K562 (cell line): ENCODE results near the gene NDUFAF5. TPM values are rescaled to one million over a fixed set of nuclear protein-coding genes. Genes with fewer than 3 reads are reported as not detected.
A peak's percentile ranks its signal among the peaks of the same experiment; 100 is the strongest.

Experiments
- ATAC-seq: fragments of 200-7000 bp; cut with Tn5 transposase; 3 replicates; pipeline ENCODE4 v1.9.1; 2020; ENCODE audit warnings: moderate library complexity
- BruUV-seq: library from RNA; stranded (reverse); fragments of 400-500 nt; replicated peaks from 2 replicates; lab custom pipeline; 2021; lab: Mats Ljungman, UMichigan
- CTCF ChIA-PET: fragments of 300-600 bp; formaldehyde crosslinking; extraction: SDS; loops from one replicate; lab custom pipeline; 2021; ENCODE audit warnings: low intra/inter-chr PET ratio; lab: Yijun Ruan, JAX
- POLR2A ChIA-PET: fragments of 300-600, 350-650 bp; sonication (Branson Sonifier 250); formaldehyde crosslinking; extraction: SDS; loops from one replicate; lab custom pipeline; 2021; ENCODE audit warnings: antibody characterized with exemption, inconsistent platforms; lab: Yijun Ruan, JAX
- DNase-seq, 4 experiments: peaks; one replicate each; pipeline versions ENCODE4 v3.0.0 to v3.0.0-alpha.2; 2011 to 2018; ENCODE audit warnings: low spot score in 3 of 4, mixed read lengths in 3 of 4; ENCODE audit errors: extremely low read depth in 1 of 4
- FAIRE-seq: peaks from 2 replicates; lab custom pipeline; 2011; peaks lifted over from hg19 to GRCh38; lab: Jason Lieb, UNC
- H2AFZ ChIP-seq: 2 replicates; pipeline ENCODE4 v1.6.0; 2011; ENCODE audit warnings: low read depth, low read length, control low read depth, inconsistent platforms
- H3K27ac ChIP-seq: fragments of 200-600 bp; 3 replicates; pipeline ENCODE4 v1.8.0; 2011; ENCODE audit warnings: low read depth, mild to moderate bottlenecking, control low read depth, inconsistent platforms, low read length, moderate library complexity, mixed read lengths; ENCODE audit errors: extremely low read depth
- H3K27me3 ChIP-seq, 2 experiments: fragments of 300-600 bp in 1 of 2; 2 replicates in 1 of 2; 3 replicates in 1 of 2; pipeline versions ENCODE4 v1.6.0 to v1.8.0; 2011; ENCODE audit warnings: inconsistent platforms in 2 of 2, low read length in 2 of 2, mild to moderate bottlenecking in 1 of 2, mixed read lengths in 1 of 2, moderate library complexity in 1 of 2; ENCODE audit not compliant: control insufficient read depth in 2 of 2, insufficient read depth in 2 of 2
- H3K36me3 ChIP-seq: fragments of 300-600 bp; 3 replicates; pipeline ENCODE4 v1.8.0; 2011; ENCODE audit warnings: mild to moderate bottlenecking, low read length, inconsistent platforms; ENCODE audit not compliant: control insufficient read depth, insufficient read depth
- H3K4me1 ChIP-seq, 2 experiments: fragments of 200-600 bp in 1 of 2; replicated peaks in 1 of 2; 2 replicates in 1 of 2; 3 replicates in 1 of 2; pipeline versions ENCODE4 v1.5.1 to v1.8.0; 2011; ENCODE audit warnings: inconsistent platforms in 2 of 2, low read length in 2 of 2, mild to moderate bottlenecking in 1 of 2, mixed read lengths in 1 of 2, moderate library complexity in 1 of 2; ENCODE audit not compliant: control insufficient read depth in 2 of 2, insufficient read depth in 2 of 2
- H3K4me2 ChIP-seq: 2 replicates; pipeline ENCODE4 v1.6.1; 2011; ENCODE audit warnings: low read length, control low read depth, inconsistent platforms, mixed read lengths; ENCODE audit not compliant: insufficient read depth
- H3K4me3 ChIP-seq: fragments of 200-600 bp; sonication (generic), shearing (Covaris generic); 2 replicates; pipeline ENCODE4 v1.5.1; 2016; ENCODE audit warnings: control low read depth, inconsistent platforms
- H3K79me2 ChIP-seq: fragments of 200-600 bp; 3 replicates; pipeline ENCODE4 v1.8.0; 2011; ENCODE audit warnings: low read length, inconsistent platforms; ENCODE audit not compliant: control insufficient read depth, insufficient read depth
- H3K9ac ChIP-seq, 2 experiments: 2 replicates each; pipeline versions ENCODE4 v1.6.0 to v1.6.1; 2011; ENCODE audit warnings: low read depth in 2 of 2, low read length in 2 of 2, control low read depth in 1 of 2, inconsistent platforms in 1 of 2, mild to moderate bottlenecking in 1 of 2, mixed read lengths in 1 of 2; ENCODE audit not compliant: insufficient read depth in 1 of 2
- H3K9me1 ChIP-seq: one replicate; pipeline ENCODE4 v1.6.0; 2011; ENCODE audit warnings: inconsistent platforms, mild to moderate bottlenecking, low read length, moderate library complexity; ENCODE audit not compliant: control insufficient read depth, insufficient read depth
- H3K9me3 ChIP-seq: replicated peaks from 2 replicates; pipeline ENCODE4 v1.5.1; 2011; ENCODE audit warnings: low read depth, low read length, inconsistent platforms; ENCODE audit not compliant: control insufficient read depth, insufficient read depth
- H4K20me1 ChIP-seq: replicated peaks from 2 replicates; pipeline ENCODE4 v1.6.1; 2011; ENCODE audit warnings: low read length, inconsistent platforms, mixed read lengths; ENCODE audit not compliant: control insufficient read depth, insufficient read depth
- JUNB ChIP-seq: fragments of 450-650 bp; formaldehyde crosslinking; conservative IDR thresholded peaks from 2 replicates; pipeline ENCODE4 v1.4.0; 2020; ENCODE audit warnings: mild to moderate bottlenecking
- MTA2 ChIP-seq: fragments of 450-650 bp; IDR thresholded peaks from 2 replicates; pipeline ENCODE4 v1.6.1; 2016; ENCODE audit warnings: low read depth
- SAP30 ChIP-seq: fragments of 200-600 bp; sonication (generic); IDR thresholded peaks from 2 replicates; pipeline ENCODE4 v1.6.1; 2012; ENCODE audit warnings: borderline replicate concordance, low read depth, mild to moderate bottlenecking, moderate library complexity, low read length, control low read depth, inconsistent platforms; ENCODE audit not compliant: insufficient read depth, poor library complexity, severe bottlenecking
- WHSC1 ChIP-seq: IDR thresholded peaks from one replicate; pipeline ENCODE4 v1.6.1; 2012; ENCODE audit warnings: low read length, control low read depth, inconsistent platforms
- ZNF232 ChIP-seq: sonication (generic); formaldehyde crosslinking; IDR thresholded peaks from 2 replicates; pipeline ENCODE4 v1.8.0; 2022; ENCODE audit warnings: mild to moderate bottlenecking, missing genetic modification reagents
- WGBS: fragments of 100-300 bp; shearing (Covaris generic); methylation state at CpG from one replicate; pipeline ENCODE4 v1.1.6; 2016; ENCODE audit warnings: low coverage, mixed read lengths; ENCODE audit not compliant: insufficient coverage; ENCODE audit errors: missing lambda C conversion rate; 5-methylcytosine and 5-hydroxymethylcytosine counted together
- in situ Hi-C: fragments of 300-500 bp; cut with MboI; formaldehyde crosslinking; loops from 4 replicates; pipeline ENCODE4 v1.15.0; 2018; ENCODE audit warnings: inconsistent platforms, mixed read lengths
- intact Hi-C: fragments of 100-400 bp; cut with micrococcal nuclease; formaldehyde crosslinking; loops from 2 replicates; pipeline ENCODE4 v1.14.2; 2022
- polyA plus RNA-seq, 8 experiments: library from polyadenylated mRNA; depleted of rRNA in 4 of 8; stranded (reverse) in 5 of 8; unstranded in 3 of 8; fragments of >200 nt; fragmentation: Nextera tagmentation in 2 of 8; fragmentation: Illumina TruSeq in 1 of 8; extraction: Ambion mirVana in 2 of 8; extraction: Trizol in 1 of 8; gene quantifications; 2 replicates each; pipeline versions ENCODE4 v1.2.1 to v1.2.3, GENCODE V29; 2011 to 2014; ENCODE audit warnings: inconsistent platforms in 1 of 8, missing spikeins in 1 of 8
- total RNA-seq, 7 experiments: library from RNA; depleted of rRNA in 6 of 7; stranded (reverse); fragments of >200 nt in 6 of 7; fragmentation: Illumina TruSeq in 2 of 7; extraction: Trizol in 2 of 7; gene quantifications; 2 replicates each; pipeline versions ENCODE4 v1.2.1 to v1.2.3, GENCODE V29; 2011 to 2021; ENCODE audit warnings: low replicate concordance in 1 of 7
- TF ChIP-seq, protein P1 (sequence below): sonication (generic); formaldehyde crosslinking; IDR thresholded peaks from 2 replicates; pipeline ENCODE4 v1.8.0; 2022; ENCODE audit warnings: missing genetic modification reagents, mild to moderate bottlenecking, borderline replicate concordance
- TF ChIP-seq, protein P2 (sequence below): IDR thresholded peaks from 2 replicates; pipeline ENCODE4 v1.6.1; 2011; ENCODE audit warnings: borderline replicate concordance, low read depth, mild to moderate bottlenecking, moderate library complexity, low read length; ENCODE audit not compliant: insufficient read depth, poor library complexity, severe bottlenecking
- TF ChIP-seq, protein P3 (sequence below): sonication (generic); formaldehyde crosslinking; IDR thresholded peaks from 2 replicates; pipeline ENCODE4 v1.8.0; 2022; ENCODE audit warnings: mild to moderate bottlenecking, missing genetic modification reagents
- TF ChIP-seq, protein P4 (sequence below), 3 experiments: IDR thresholded peaks in 2 of 3; conservative IDR thresholded peaks in 1 of 3; 2 replicates each; pipeline ENCODE4 v1.5.1; 2011 to 2012; ENCODE audit warnings: low read length in 3 of 3, mild to moderate bottlenecking in 3 of 3, control low read depth in 2 of 3, improper control_type of control experiment in 1 of 3, inconsistent platforms in 1 of 3, low read depth in 1 of 3, mixed read lengths in 1 of 3, moderate library complexity in 1 of 3; ENCODE audit not compliant: insufficient read depth in 2 of 3

NDUFAF5 gene
- total and polyA plus RNA-seq, 9 of the 15 experiments (the other 6 are each of a cell fraction or from before 2014, with no cell fraction given), result 17.2 to 33.1 (median 27.3) TPM

DNA sequence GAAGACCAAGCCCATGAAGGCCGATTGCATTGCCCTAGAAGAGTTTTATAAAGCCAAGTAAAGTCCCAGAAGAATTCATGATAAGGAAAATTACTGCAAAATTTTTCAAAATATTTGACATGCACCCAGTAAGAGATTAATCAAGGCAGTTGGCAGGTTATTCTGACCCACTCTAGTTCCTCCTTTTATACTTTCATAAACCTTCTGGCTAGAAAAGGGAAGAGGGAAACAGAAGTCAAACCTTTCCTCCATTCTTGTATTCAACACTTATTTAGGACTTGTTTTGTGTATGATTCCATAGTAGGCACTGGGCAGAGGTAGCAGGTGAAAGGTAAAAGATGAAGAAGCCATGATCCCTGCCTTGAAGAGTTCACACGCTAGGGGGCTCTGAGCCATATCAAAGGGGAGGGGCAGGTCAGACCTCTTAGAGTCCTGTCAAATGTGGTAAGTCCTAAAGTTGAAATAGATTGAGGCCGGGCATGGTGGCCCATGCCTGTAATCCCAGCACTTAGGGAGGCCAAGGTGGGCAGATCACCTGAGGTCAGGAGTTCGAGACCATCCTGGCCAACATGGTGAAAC, 85.4 kb downstream of the NDUFAF5 start:
- Histone ChIP-seq H3K4me3 (no peak overlapping the region), H3K36me3 (no peaks in the 10 kb centered on the region), H3K27ac (no peak overlapping the region), H3K9me1 (no peaks in the 10 kb centered on the region), H3K4me2 (no peak overlapping the region), H3K9ac (no peak overlapping the region), H3K79me2 (no peaks in the 10 kb centered on the region), H3K4me1 (no peaks in the 10 kb centered on the region), H3K27me3 (no peaks in the 10 kb centered on the region), H2AFZ (no peak overlapping the region), H4K20me1 (no peaks in the 10 kb centered on the region), H3K9me3 (no peaks in the 10 kb centered on the region)
- ChIA-PET CTCF (no interaction called here), POLR2A (no interaction called here)
- 0% methylated on average over 2 of the region's 4 CpGs for WGBS
- DNase-seq (peak in 2 of 4 experiments; percentile 6 to 14), ATAC-seq (peak; percentile 73), FAIRE-seq (no peak)
- in situ Hi-C loops (no loop called here), intact Hi-C loops (no loop called here)
- TF ChIP-seq WHSC1 (no peak), MTA2 (no peak), JUNB (CRISPR knock-in tag) (no peak), SAP30 (no peak), ZNF232 (no peak)
- TF ChIP-seq, protein P1, sequence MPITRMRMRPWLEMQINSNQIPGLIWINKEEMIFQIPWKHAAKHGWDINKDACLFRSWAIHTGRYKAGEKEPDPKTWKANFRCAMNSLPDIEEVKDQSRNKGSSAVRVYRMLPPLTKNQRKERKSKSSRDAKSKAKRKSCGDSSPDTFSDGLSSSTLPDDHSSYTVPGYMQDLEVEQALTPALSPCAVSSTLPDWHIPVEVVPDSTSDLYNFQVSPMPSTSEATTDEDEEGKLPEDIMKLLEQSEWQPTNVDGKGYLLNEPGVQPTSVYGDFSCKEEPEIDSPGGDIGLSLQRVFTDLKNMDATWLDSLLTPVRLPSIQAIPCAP (CRISPR knock-in tag), result no peak
- TF ChIP-seq, protein P2, sequence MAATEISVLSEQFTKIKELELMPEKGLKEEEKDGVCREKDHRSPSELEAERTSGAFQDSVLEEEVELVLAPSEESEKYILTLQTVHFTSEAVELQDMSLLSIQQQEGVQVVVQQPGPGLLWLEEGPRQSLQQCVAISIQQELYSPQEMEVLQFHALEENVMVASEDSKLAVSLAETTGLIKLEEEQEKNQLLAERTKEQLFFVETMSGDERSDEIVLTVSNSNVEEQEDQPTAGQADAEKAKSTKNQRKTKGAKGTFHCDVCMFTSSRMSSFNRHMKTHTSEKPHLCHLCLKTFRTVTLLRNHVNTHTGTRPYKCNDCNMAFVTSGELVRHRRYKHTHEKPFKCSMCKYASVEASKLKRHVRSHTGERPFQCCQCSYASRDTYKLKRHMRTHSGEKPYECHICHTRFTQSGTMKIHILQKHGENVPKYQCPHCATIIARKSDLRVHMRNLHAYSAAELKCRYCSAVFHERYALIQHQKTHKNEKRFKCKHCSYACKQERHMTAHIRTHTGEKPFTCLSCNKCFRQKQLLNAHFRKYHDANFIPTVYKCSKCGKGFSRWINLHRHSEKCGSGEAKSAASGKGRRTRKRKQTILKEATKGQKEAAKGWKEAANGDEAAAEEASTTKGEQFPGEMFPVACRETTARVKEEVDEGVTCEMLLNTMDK, result peak; percentile 39
- TF ChIP-seq, protein P3, sequence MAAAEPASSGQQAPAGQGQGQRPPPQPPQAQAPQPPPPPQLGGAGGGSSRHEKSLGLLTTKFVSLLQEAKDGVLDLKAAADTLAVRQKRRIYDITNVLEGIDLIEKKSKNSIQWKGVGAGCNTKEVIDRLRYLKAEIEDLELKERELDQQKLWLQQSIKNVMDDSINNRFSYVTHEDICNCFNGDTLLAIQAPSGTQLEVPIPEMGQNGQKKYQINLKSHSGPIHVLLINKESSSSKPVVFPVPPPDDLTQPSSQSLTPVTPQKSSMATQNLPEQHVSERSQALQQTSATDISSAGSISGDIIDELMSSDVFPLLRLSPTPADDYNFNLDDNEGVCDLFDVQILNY (CRISPR knock-in tag), result no peak
- TF ChIP-seq, protein P4, sequence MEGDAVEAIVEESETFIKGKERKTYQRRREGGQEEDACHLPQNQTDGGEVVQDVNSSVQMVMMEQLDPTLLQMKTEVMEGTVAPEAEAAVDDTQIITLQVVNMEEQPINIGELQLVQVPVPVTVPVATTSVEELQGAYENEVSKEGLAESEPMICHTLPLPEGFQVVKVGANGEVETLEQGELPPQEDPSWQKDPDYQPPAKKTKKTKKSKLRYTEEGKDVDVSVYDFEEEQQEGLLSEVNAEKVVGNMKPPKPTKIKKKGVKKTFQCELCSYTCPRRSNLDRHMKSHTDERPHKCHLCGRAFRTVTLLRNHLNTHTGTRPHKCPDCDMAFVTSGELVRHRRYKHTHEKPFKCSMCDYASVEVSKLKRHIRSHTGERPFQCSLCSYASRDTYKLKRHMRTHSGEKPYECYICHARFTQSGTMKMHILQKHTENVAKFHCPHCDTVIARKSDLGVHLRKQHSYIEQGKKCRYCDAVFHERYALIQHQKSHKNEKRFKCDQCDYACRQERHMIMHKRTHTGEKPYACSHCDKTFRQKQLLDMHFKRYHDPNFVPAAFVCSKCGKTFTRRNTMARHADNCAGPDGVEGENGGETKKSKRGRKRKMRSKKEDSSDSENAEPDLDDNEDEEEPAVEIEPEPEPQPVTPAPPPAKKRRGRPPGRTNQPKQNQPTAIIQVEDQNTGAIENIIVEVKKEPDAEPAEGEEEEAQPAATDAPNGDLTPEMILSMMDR (IDR thresholded peaks at IDR 0.05 in 2 of 3, conservative IDR thresholded peaks at IDR 0.05 in 1 of 3; ENCODE audit: insufficient read depth in 2 of 3, low read depth in 1 of 3, low read length in 3 of 3), result peak; percentile 16 to 21 (median 20); a peak in 2 of 6 replicates
- BruUV-seq, result no TSS peak
